HG03558 (cell line): ENCODE results near the gene TMX4.
A peak's percentile ranks its signal among the peaks of the same experiment; 100 is the strongest.
"Not testable (repeated sequence)": the region's sequence is repeated elsewhere in the genome, so short reads cannot be mapped to it uniquely, and the experiment has no call there.

Experiments
- ATAC-seq: cut with Tn5 transposase; IDR thresholded peaks from one replicate; pipeline ENCODE4 v1.9.1; 2021; ENCODE audit warnings: moderate number of reproducible peaks; ENCODE audit not compliant: unreplicated experiment; ENCODE audit errors: extremely low read depth

The TMX4 gene, protein sequence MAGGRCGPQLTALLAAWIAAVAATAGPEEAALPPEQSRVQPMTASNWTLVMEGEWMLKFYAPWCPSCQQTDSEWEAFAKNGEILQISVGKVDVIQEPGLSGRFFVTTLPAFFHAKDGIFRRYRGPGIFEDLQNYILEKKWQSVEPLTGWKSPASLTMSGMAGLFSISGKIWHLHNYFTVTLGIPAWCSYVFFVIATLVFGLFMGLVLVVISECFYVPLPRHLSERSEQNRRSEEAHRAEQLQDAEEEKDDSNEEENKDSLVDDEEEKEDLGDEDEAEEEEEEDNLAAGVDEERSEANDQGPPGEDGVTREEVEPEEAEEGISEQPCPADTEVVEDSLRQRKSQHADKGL

GRCh38 chr20:8019246-8019997 lies at the start of gene TMX4:
Gene TMX4 (minus strand): TSS chr20:8019761. CDS start chr20:8019613, 148 bp downstream.
- ATAC-seq, result peak; percentile 63

DNA sequence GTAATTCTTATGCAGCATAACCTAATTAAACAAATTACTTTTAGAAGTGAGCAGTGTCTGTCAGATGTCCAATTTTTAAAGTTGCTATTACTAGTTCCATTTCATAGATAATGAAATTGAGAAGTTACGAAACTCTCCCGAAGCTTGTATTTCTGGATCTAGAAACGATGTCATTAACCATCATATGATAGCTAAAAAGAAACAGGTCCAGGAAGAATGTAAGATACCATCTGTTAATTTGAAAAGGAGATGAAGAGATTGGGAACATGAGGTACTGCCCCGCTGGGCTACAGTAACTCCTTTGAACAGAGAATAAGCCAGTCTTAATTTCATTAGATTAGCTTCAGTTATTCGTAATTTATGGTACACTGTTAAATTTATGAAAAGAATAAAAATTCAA lies 47.5 kb upstream of the TMX4 start:
- no peak for ATAC-seq

GRCh38 chr20:8066662-8067061 lies 47.1 kb upstream of the TMX4 start:
- no peak for ATAC-seq

DNA sequence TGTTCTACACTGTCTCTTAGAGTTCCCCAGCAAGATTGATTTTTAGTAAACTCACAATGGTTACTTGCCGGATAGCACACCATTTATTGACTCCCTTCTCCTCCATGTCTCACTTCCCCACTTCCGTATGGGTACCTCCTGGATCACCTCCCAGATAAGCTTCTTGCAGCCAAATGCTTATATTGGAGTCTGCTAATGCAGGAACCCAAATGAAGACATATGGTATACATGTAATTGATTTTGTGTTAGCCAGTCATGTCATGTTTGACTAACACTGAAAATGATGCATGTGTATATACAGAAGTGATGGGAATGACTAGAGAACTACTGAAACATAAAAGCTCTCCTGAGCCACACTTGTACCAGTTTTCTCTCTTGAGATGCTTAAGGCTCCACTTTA lies 46.1 kb upstream of the TMX4 start:
- ATAC-seq, result no peak

DNA sequence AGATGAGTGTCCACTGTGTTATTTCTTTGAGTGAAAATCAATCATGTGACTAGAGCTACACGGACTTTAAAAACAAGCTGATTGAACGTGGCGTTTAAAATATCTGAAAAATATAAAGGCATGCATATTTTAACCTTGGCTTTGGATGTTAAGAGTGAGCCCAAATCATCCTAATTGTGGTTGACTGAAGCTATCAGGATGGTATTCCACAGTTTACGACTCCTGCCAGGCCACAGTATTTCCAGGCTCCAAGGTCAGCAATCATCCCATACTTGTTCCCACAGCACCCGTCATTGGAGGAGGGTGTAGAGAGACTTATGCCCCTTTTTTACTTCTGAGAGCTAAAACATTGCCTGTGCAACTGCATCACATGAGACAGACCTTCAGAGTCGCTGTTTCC lies 43.2 kb upstream of the TMX4 start:
- ATAC-seq, result no peak

DNA sequence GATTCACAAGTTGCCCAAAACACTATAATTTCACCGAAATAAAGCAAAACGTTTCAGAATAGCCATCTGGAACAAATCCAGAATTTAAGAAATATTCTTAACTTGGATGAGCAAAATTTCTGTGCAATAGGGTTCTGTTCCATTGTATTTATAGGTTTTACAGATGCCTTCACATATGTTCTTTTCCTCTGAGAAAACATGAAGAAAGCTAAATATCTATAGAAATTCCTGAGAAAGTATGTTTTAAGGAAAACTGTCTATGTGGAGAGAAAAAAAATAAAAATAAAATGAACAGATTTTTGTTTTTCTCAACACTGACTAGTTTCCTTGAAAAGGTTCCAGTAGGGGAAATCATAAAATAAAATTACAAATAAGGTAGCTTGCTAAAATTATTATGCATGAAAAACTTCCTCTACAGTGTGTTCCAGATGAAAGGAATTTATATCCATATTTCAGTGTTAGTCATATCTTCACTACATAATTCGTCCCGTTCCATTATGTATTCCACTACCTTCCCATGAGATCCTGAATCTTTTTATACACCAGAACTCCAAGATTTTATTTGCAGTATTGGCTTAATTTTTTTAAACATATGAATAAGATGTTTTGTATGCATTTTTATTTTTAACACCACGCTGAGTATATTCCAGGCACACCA lies 42.4 kb upstream of the TMX4 start:
- ATAC-seq, result no peak

DNA sequence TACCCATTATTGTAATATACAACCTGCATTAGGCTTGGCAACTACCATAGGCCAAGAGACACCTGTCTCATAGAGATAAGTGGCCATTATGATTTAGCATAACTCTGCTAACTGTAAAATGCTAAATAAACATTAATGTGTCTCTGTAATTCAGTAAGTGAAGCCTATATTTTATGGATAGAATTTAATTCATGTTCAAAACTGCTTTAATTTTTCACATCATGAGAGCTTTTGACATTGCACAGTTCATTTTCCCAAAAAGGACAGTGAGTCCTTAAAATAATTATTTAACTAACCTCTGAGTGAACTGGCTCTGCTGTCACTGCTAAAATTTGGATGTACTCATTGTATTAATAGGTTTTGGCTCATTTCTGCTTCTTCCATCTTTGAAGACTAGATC lies 41.4 kb upstream of the TMX4 start:
- ATAC-seq, result no peak

DNA sequence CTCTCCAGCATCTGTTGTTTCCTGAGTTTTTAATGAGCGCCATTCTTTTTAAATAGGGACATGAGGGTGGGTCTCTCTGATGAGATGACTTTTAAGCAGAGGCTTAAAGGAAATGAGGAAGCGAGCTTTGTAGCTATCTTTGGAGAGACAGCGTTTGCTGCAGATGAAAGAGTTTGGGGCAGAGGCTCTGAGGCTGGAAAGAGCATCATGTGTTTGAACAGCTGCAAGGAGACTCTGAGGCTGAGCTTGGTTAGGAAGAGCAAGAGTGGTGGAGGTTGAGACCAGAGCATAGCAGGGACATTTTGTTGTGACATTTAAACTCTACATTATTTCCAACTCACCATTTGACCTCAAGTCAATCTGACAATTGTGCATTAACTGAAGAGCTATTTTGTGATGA lies 38.3 kb upstream of the TMX4 start:
- ATAC-seq, result no peak

DNA sequence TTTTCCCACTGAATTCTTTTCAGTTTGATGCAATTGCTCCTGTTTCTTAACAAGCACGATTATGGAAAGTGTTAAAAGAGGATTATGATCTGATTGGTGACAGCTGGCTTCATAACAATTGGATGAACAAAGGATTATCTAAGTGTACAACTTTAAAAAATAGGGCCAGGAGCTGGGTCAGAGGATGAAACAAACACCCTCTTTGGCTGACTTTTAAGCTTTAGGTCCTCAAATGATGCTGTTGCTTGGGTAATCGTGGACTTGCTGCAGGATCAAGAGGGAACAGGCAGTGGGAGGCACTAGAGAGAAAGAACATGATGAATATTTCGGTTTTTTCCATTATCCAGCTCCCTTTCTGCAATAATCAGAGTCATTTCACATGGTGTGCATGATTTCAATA lies 35.5 kb upstream of the TMX4 start:
- ATAC-seq, result no peak

DNA sequence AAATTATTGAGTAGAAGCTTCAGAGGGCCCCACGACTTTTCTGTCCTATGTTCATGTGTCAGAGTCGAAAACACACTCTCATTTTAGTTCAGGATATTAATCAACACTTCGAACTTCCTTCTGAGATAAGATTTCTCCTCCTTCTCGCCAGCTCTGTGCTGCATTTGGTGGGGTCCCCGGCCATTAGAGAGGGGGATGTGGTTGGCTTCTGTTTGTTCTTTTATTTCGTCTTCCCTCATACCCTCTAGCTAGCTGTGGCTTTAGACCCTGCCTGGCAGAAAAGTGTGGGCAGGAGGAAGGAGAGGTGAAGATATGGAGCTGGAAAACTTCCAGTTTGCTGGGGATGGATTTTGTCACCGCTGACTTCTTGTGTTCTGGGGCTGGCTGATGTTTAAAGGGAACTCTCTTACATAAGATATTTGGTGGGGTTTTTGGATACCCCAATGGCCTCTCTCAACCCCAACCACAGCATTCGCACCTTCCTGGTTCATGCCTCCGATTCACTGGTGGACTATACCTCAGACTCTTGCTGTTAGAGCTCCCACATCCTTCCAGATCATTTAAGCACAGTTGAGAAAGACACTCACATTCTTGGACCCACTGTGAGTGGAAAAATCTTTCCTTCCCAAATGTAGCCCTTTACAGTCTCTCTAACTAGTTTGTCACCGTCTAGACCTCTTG lies 30.7 kb upstream of the TMX4 start:
- ATAC-seq, result no peak

- ATAC-seq, result no peak
Measured at GRCh38 chr20:8049310-8049709, 29.7 kb upstream of the TMX4 start.

DNA sequence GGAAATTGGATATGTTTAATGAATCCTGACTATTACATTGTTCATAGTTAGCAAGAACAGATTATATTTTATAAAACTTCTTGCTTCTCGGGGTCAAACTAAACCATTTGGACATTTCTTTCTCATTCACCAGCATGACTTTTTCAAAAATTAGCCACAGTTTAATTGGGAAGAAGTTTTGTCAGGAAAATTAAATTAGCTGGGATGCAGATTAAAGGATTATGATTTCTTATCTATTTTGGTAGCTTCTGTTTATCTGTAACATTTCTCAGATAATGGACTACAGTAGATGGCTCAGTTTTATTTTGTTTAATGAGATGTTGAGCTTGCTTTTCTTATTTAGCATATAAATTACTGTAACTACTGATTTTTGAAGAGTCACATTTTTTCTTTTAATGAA lies 26.4 kb upstream of the TMX4 start:
- no peak for ATAC-seq

DNA sequence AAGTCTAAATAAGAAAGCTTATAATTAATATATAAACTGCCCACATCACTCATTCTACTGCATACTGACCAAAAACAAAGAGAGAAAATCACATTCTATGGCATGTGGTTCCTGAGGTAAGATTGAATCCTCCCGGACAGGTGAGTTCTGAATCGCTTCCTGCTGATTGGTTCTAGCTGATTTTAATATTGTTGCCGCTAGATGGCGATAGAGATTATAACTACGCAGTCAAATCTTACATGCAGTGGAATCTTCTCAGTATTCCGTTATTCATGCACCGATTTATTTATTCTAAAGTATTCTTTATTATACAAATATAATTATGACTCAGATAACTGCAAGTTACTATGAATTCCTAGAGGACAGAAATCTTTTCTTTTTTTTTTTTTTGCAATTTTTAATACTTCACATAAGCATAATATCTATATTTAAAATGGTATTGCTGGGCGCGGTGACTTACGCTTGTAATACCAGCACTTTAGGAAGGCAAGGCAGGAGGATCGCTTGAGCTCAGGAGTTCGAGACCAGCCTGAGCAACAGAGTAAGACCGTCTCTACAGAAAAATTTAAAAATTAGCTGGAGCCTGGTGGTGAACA lies 24.2 kb upstream of the TMX4 start:
- peak; percentile 88 for ATAC-seq

GRCh38 chr20:8039042-8039441 lies 19.5 kb upstream of the TMX4 start:
- ATAC-seq, result no peak

DNA sequence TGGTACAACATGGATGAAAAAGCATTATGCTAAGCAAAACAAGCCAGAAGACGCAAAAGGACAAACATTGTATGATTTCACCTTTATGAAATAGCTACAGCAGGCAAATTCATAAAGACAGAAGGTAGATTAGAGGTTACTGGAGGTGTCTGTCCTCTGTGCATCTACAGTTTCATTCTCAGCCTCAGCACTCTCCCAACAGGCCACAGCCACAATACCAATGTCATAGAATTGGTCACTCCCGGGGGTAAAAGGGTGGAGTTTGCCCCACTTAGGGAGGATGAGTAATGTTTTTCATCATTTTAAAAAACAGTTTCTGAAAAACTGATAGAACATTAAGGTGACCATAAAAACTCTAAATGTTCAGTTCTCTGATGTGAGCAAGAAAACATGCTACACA lies 17.2 kb upstream of the TMX4 start:
- no peak for ATAC-seq

GRCh38 chr20:8033151-8033841 lies 13.7 kb upstream of the TMX4 start:
- no peak for ATAC-seq

DNA sequence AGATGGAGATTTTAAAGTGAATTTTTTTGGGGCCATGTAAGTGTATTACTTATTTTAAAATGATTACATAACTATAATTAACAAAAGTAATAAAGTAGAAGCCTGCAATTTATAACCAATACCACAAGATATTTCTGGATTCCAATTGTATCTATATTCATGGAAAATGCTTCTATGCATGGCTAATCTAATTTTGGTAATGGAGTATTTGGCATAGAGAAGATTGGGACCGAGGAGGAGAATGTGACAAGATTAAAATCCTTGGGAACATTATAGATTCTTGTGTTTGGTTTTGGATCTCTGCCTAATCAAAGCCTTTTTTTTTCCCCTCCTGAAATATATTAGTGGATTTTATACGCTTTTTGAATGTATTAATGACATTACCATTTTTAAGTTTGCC lies 12.9 kb upstream of the TMX4 start:
- no peak for ATAC-seq

- ATAC-seq, result not testable (repeated sequence)
Measured at GRCh38 chr20:8031539-8031938, 12.0 kb upstream of the TMX4 start.

DNA sequence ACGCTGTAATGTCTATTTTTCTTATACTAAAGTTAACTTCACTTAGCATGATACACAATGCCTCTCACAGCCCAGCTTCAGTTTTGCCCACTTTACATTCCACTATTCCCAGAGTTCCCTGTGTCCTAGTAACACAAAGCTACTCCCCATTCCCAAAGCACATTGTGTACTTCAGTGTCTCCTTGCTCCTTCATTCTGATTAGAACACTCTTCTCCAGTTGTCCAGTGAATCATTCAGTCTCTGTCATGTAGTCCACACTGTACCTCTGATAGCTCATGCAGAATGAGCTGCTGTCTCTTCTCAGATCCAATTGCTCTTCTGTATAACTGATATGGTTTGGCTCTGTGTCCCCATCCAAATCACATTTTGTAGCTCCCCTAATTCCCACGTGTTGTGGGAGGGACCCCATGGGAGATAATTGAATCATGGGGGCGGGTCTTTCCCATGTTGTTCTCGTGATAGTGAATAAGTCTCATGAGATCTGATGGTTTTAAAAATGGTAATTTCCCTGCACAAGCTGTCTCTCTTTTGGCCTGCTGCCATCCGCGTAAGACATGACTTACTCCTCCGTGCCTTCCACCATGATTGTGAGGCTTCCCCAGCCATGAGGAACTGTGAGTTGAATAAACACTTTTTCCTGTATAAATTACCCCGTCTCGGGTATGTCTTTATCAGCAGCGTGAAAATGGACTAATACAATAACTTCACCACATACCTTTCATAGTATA lies 2.1 kb upstream of the TMX4 start:
- no peak for ATAC-seq
